A673 (cell line): Measurements from ENCODE around the gene LRRC37B. TPM values are rescaled to one million over a fixed set of nuclear protein-coding genes. Genes with fewer than 3 reads are reported as not detected.
"Not testable (repeated sequence)": the region's sequence is repeated elsewhere in the genome, so short reads cannot be mapped to it uniquely, and the experiment has no call there.

Experiments
- BruUV-seq: library from RNA; stranded (reverse); fragments of 400-500 nt; replicated peaks from 2 replicates; lab custom pipeline; 2021; lab: Mats Ljungman, UMichigan
- CTCF ChIA-PET: fragments of 300-600 bp; sonication (Branson Sonifier 250); formaldehyde crosslinking; loops from one replicate; lab custom pipeline; 2022; ENCODE audit warnings: antibody characterized with exemption; lab: Charles Lee
- POLR2A ChIA-PET: fragments of 300-600 bp; sonication (Branson Sonifier 250); formaldehyde crosslinking; loops from one replicate; lab custom pipeline; 2022; ENCODE audit warnings: antibody characterized with exemption; ENCODE audit not compliant: low non-redundant PET; lab: Charles Lee
- DNase-seq: peaks from one replicate; pipeline ENCODE4 v3.0.0-alpha.2; 2015; ENCODE audit warnings: low spot score
- H3K27ac ChIP-seq: fragments of 200-600 bp; sonication (generic); 2 replicates; pipeline ENCODE4 v1.5.1; 2016; ENCODE audit warnings: mixed run types, low read depth, mild to moderate bottlenecking, mixed read lengths, antibody characterized with exemption, low read length; ENCODE audit not compliant: poor library complexity, severe bottlenecking
- H3K27me3 ChIP-seq: fragments of 200-600 bp; sonication (generic); replicated peaks from 2 replicates; pipeline ENCODE4 v1.6.1; 2017; ENCODE audit warnings: mixed run types, low read depth, mild to moderate bottlenecking, mixed read lengths, antibody characterized with exemption, low read length; ENCODE audit not compliant: insufficient read depth, poor library complexity
- H3K36me3 ChIP-seq: fragments of 200-600 bp; sonication (generic); 2 replicates; pipeline ENCODE4 v1.6.1; 2016; ENCODE audit warnings: mixed run types, mild to moderate bottlenecking, mixed read lengths, antibody characterized with exemption, low read length; ENCODE audit not compliant: insufficient read depth, poor library complexity, severe bottlenecking
- H3K4me1 ChIP-seq: fragments of 200-600 bp; sonication (generic); 2 replicates; pipeline ENCODE4 v1.6.1; 2017; ENCODE audit warnings: mixed run types, mild to moderate bottlenecking, mixed read lengths, antibody characterized with exemption, low read length; ENCODE audit not compliant: insufficient read depth, poor library complexity, severe bottlenecking
- H3K4me3 ChIP-seq: fragments of 200-600 bp; sonication (generic); 2 replicates; pipeline ENCODE4 v1.5.1; 2016; ENCODE audit warnings: low read depth, mixed run types, mild to moderate bottlenecking, mixed read lengths, low read length; ENCODE audit not compliant: poor library complexity, severe bottlenecking
- H3K9me3 ChIP-seq: fragments of 200-600 bp; sonication (generic); 2 replicates; pipeline ENCODE4 v1.6.1; 2016; ENCODE audit warnings: mixed run types, low read depth, mild to moderate bottlenecking, mixed read lengths, antibody characterized with exemption, low read length; ENCODE audit not compliant: poor library complexity, severe bottlenecking
- CTCF ChIP-seq: fragments of 300-800, 200-600 bp; sonication (generic); conservative IDR thresholded peaks from 2 replicates; pipeline ENCODE4 v1.5.1; 2017; ENCODE audit warnings: low read depth, mild to moderate bottlenecking, antibody characterized with exemption, low read length, moderate library complexity, mixed read lengths
- EZH2 ChIP-seq: fragments of 200-600 bp; sonication (generic); IDR thresholded peaks from 2 replicates; pipeline ENCODE4 v1.6.1; 2017; ENCODE audit warnings: borderline replicate concordance, low read depth, mild to moderate bottlenecking, mixed read lengths, antibody characterized with exemption, low read length; ENCODE audit not compliant: poor library complexity, severe bottlenecking
- intact Hi-C: fragments of 100-400 bp; cut with micrococcal nuclease; formaldehyde crosslinking; loops from one replicate; pipeline ENCODE4 v1.10.0; 2022; ENCODE audit not compliant: unreplicated experiment
- total RNA-seq: library from RNA; stranded (reverse); gene quantifications from 2 replicates; pipeline ENCODE4 v1.2.3, GENCODE V29; 2021

Gene LRRC37B
- total RNA-seq, 1 experiment from 2014 or later, result 14.2 TPM

DNA sequence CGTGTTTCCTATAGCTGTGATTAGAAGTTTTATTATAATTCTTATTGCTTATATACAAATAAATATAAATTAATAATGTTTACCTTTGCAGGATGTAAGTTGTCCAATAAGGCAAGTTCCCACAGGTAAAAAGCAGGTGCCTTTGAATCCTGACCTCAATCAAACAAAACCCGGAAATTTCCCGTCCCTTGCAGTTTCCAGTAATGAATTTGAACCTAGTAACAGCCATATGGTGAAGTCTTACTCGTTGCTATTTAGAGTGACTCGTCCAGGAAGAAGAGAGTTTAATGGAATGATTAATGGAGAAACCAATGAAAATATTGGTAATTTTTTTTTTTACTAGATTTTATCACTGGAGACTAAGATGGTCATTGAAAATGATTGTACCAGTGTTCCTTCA, 31.8 kb upstream of the LRRC37B start:
- H3K27ac ChIP-seq, POLR2A ChIA-PET, H3K4me1 ChIP-seq, H3K36me3 ChIP-seq, DNase-seq, intact Hi-C loops, CTCF ChIA-PET, H3K4me3 ChIP-seq, BruUV-seq, H3K27me3 ChIP-seq, H3K9me3 ChIP-seq: not testable (repeated sequence)

DNA sequence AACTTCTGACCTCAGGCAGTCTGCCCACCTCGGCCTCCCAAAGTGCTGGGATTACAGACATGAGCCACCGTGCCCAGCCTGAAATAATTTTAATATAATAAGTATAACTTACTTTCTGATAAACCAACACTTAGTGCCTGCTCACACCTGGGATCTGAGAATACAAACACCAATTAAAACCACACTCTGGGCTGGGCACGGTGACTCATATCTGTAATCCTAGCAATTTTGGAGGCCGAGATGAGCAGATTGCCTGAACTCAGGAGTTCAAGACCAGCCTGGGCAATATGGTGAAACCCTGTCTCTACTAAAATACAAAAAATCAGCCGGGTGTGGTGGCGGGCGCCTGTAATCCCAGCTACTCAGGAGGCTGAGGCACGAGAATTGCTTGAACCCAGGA, 15.4 kb upstream of the LRRC37B start:
- H3K27me3 ChIP-seq, H3K4me3 ChIP-seq, intact Hi-C loops, POLR2A ChIA-PET, DNase-seq, H3K27ac ChIP-seq, BruUV-seq, H3K4me1 ChIP-seq, H3K9me3 ChIP-seq, CTCF ChIA-PET: not testable (repeated sequence)
- H3K36me3 ChIP-seq, result peaks cover 48% of the 10 kb centered on the region

- Histone ChIP-seq H3K27me3 (no peaks in the 10 kb centered on the region), H3K36me3 (peaks cover 54% of the 10 kb centered on the region), H3K9me3 (no peaks in the 10 kb centered on the region), H3K27ac (no peak overlapping the region), H3K4me1 (no peaks in the 10 kb centered on the region), H3K4me3 (no peak overlapping the region)
- TF ChIP-seq CTCF (no peak), EZH2 (no peak)
- no TSS peak for BruUV-seq
- DNase-seq, result no peak
- intact Hi-C loops, result no loop called here
- CTCF ChIA-PET, result no interaction called here
- POLR2A ChIA-PET, result no interaction called here
Observed at GRCh38 chr17:31997005-31997404, 10.2 kb upstream of the LRRC37B start.

DNA sequence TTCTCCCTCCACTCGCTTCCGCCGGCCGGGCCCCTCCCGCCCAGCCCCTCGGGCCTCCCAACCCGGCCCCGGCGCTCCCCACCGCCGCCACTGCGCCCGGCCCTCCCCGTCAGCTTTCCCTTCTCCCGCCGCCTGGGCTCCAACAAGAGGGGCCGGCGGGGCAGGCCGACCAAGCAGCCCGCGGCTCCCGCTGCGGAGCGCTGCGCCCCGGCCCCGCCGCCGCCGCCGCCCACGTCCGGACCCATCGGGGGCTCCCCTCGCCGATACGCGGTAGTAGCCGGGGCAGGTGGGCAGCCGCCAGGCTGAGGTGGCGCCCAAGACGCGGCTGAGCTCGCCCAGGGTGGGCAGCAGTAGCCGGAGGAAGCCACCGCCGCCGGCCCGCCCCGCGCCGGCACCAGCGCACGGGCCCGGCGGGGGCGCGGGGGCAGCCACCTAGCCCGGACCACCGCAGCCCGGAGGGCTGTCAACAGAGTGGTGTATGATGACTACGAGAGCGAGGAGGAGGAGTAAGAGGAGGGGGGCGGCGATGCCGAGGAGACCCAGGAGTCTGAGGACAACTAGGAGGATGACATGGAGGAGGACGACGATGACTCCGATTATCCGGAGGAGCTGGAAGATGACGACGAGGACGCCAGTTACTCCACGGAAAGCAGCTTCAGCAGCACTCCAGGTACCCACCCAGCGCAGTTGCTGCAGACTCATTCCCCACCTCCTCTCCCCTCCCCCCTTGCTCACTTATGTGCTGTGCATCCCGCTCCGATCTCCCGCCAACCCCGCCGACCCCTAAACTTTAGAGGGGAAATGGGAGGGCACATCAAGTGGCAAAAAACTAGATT, 498 bp downstream of the LRRC37B start:
- ChIA-PET CTCF (no interaction called here), POLR2A (interaction anchor here (0.6 kb wide), 1 partner anchor 343 kb away, joined by 3 read pairs; no protein-coding TSS in a partner anchor)
- Histone ChIP-seq H3K4me1 (no peaks in the 10 kb centered on the region), H3K9me3 (no peaks in the 10 kb centered on the region), H3K36me3 (no peaks in the 10 kb centered on the region), H3K4me3 (peak overlapping the region; percentile 69), H3K27ac (peak overlapping the region; percentile 65), H3K27me3 (no peaks in the 10 kb centered on the region)
- DNase-seq, result peak; percentile 44
- intact Hi-C loops, result no loop called here
- TF ChIP-seq CTCF, result no peak
- no TSS peak for BruUV-seq
